Gastroesophageal sphincter (tissue), 4 donors: ENCODE measurements around the gene PRKCZ. TPM values are rescaled to one million over a fixed set of nuclear protein-coding genes. Genes with fewer than 3 reads are reported as not detected.

Experiments
- ATAC-seq: fragments of 150-250 bp; one replicate; pipeline ENCODE4 v1.9.1; 2016; ENCODE audit warnings: mild to moderate bottlenecking, moderate library complexity
- H3K27ac ChIP-seq, 4 donors: fragments of 200-600 bp; sonication (generic) in 3 of 4; 1 replicate in 3 of 4; 2 replicates in 1 of 4; pipeline ENCODE4 v1.5.1; 2016 to 2019
- H3K27me3 ChIP-seq: fragments of 200-600 bp; sonication (generic); one replicate; pipeline ENCODE4 v1.5.1; 2019
- H3K36me3 ChIP-seq, 2 donors: fragments of 200-600 bp; sonication (generic); one replicate each; pipeline ENCODE4 v1.5.1; 2019; ENCODE audit warnings: control low read depth in 1 of 2
- H3K4me1 ChIP-seq, 3 donors: fragments of 200-600 bp; sonication (generic); 1 replicate in 2 of 3; 2 replicates in 1 of 3; pipeline ENCODE4 v1.5.1; 2016 to 2019; ENCODE audit warnings: control low read depth in 2 of 3
- H3K4me3 ChIP-seq, 2 donors: fragments of 200-600 bp; sonication (generic); one replicate each; pipeline ENCODE4 v1.5.1; 2019; ENCODE audit warnings: mild to moderate bottlenecking in 1 of 2, moderate library complexity in 1 of 2
- H3K9me3 ChIP-seq, 3 donors: fragments of 200-600 bp; sonication (generic); one replicate each; pipeline ENCODE4 v1.5.1; 2017 to 2019; ENCODE audit warnings: control low read depth in 2 of 3
- EP300 ChIP-seq: sonication (generic); formaldehyde crosslinking; IDR thresholded peaks from one replicate; pipeline ENCODE4 v1.6.1; 2017; ENCODE audit warnings: antibody characterized with exemption, mild to moderate bottlenecking
- POLR2A ChIP-seq, 2 donors: fragments of 450-650 bp; IDR thresholded peaks; one replicate each; pipeline ENCODE4 v1.6.1; 2017; ENCODE audit warnings: antibody characterized with exemption in 2 of 2, mild to moderate bottlenecking in 2 of 2, moderate library complexity in 1 of 2
- POLR2AphosphoS5 ChIP-seq: sonication (generic); formaldehyde crosslinking; IDR thresholded peaks from one replicate; pipeline ENCODE4 v1.6.1; 2017; ENCODE audit warnings: antibody characterized with exemption
- WGBS, 2 donors: methylation state at CpG; one replicate each; pipeline ENCODE4 v1.1.5; 2018; ENCODE audit warnings: low coverage in 1 of 2; 5-methylcytosine and 5-hydroxymethylcytosine counted together
- total RNA-seq, 4 donors: library from RNA; depleted of rRNA; stranded (reverse); fragments of >200 nt; gene quantifications; one replicate each; pipeline ENCODE4 v1.1.0, GENCODE V29; 2016
- TF ChIP-seq, protein P1 (sequence below), 4 experiments: fragments of 200-600 bp in 2 of 4; fragments of 450-650 bp in 2 of 4; sonication (generic) in 1 of 4; IDR thresholded peaks; one replicate each; pipeline ENCODE4 v1.5.1; 2017 to 2019; ENCODE audit warnings: antibody characterized with exemption in 4 of 4, mild to moderate bottlenecking in 2 of 4, moderate library complexity in 2 of 4

PRKCZ gene
- total RNA-seq, 4 donors from 2014 or later, result 2.4 to 3.8 (median 2.9) TPM

DNA sequence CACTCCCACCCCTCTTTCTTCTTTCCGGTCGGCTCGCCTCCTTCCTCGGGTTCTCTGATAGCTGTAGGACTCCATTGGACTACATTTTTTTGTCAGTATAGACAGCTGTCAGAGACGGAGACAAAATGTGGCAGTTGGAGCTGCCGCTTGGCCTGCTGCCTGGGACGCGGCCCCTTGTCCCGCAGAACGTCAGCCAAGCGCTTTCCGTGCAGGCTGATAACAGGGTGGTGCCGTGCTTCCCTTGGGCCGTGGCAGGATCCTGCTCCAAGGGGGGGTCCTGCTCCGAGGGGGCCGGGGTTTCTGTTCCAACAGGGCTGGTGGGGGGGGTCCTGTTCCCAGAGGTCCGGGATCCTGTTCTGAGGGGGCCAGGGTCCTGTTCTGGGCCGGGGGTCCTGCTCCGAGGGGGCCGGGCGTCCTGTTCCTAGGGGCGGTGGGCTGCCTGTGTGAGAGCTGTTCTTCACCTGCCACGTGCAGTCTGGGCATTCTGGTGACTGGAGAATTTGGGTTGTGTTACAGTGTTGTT lies 182.8 kb downstream of the PRKCZ start:
- Histone ChIP-seq H3K27ac (peak overlapping the region; percentile 52 to 93 (median 90)), H3K4me1 (peaks cover 6 to 87% (median 55%) of the 10 kb centered on the region in 3 donors), H3K4me3 (peak overlapping the region; percentile 49 to 83), H3K27me3 (no peaks in the 10 kb centered on the region), H3K9me3 (no peaks in the 10 kb centered on the region), H3K36me3 (no peaks in the 10 kb centered on the region)
- ATAC-seq, result no peak
- WGBS, 2 donors, result 0% methylated on average over 2 of the region's 23 CpGs; no CpG with 5 or more reads in 1 of the 2 donors
- TF ChIP-seq POLR2AphosphoS5 (no peak), POLR2A (IDR thresholded peaks at IDR 0.05) (no peak), EP300 (no peak)
- TF ChIP-seq, protein P1, sequence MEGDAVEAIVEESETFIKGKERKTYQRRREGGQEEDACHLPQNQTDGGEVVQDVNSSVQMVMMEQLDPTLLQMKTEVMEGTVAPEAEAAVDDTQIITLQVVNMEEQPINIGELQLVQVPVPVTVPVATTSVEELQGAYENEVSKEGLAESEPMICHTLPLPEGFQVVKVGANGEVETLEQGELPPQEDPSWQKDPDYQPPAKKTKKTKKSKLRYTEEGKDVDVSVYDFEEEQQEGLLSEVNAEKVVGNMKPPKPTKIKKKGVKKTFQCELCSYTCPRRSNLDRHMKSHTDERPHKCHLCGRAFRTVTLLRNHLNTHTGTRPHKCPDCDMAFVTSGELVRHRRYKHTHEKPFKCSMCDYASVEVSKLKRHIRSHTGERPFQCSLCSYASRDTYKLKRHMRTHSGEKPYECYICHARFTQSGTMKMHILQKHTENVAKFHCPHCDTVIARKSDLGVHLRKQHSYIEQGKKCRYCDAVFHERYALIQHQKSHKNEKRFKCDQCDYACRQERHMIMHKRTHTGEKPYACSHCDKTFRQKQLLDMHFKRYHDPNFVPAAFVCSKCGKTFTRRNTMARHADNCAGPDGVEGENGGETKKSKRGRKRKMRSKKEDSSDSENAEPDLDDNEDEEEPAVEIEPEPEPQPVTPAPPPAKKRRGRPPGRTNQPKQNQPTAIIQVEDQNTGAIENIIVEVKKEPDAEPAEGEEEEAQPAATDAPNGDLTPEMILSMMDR (IDR thresholded peaks at IDR 0.05), result no peak

DNA sequence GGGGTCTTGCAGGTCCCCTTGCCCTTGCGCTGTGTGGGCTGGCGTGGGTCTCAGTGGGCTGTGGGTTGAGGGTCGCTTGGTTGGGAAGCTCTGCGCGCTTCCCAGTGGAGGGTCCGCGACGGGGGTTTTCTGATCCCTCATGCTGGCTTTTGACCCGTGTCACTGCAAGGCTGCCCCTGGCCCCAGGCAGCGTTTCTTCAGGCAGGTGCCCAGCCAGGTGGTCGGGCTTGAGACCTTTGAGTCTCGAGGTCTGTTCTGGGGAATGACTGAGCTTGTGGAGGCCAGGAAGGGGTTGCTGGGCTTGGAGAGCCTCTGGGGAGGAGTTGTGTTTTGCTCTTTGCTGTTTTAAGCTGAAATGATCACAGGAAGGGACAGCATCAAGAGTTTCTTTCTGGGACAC lies 183.3 kb downstream of the PRKCZ start:
- H3K27me3 ChIP-seq, result no peaks in the 10 kb centered on the region
- peak overlapping the region; percentile 20 to 83 for H3K4me3 ChIP-seq
- ATAC-seq, result no peak
- TF ChIP-seq POLR2A (IDR thresholded peaks at IDR 0.05) (no peak), POLR2AphosphoS5 (no peak), EP300 (no peak)
- TF ChIP-seq, protein P1 (IDR thresholded peaks at IDR 0.05), result no peak
- no peaks in the 10 kb centered on the region for H3K9me3 ChIP-seq
- H3K36me3 ChIP-seq, result no peaks in the 10 kb centered on the region
- H3K27ac ChIP-seq, result peak overlapping the region; percentile 52 to 93 (median 90)
- WGBS, 2 donors, result no CpG with 5 or more reads among the region's 12 CpGs
- H3K4me1 ChIP-seq, result peaks cover 10 to 92% (median 60%) of the 10 kb centered on the region in 3 donors

DNA sequence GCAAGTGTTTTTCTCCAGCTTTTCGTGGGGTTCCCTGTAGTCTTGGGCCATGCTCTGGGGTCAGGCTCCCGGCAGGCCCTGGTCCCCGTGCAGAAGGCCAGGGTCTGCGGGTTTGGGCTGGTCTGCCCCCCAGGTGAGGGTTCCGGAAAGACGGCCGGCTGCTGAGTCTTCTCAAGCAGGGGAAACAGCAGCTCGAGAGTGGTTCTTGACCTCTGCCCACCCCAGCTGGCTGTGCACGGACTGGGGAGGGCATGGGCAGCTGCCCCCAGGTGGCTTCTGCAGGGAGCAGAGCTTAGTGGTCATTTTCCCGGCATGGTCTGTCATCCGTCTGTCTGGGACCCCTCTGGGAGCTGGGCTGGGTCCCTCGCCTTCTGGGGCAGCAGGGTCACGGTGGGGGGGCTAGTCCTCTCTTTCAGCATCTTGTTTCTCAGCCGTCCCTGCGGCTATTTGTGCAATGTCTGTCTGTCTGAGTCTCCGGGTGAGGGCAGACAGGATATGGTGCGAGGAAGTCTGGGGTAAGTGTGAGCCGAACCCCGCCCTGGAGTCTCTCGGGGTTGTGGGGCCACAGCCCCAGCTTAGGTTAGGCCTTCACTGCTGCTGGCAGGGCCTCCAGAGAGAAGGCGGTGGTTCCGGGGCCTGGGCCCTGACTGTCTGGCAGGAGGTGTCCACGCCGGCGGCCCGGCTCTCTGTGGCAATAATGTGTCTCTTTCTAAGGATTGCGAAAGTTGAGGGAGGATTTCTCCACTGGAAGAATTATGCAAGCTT lies 184.0 kb downstream of the PRKCZ start:
- Histone ChIP-seq H3K36me3 (no peaks in the 10 kb centered on the region), H3K4me3 (peak overlapping the region; percentile 20 to 83), H3K4me1 (peaks cover 10 to 99% (median 67%) of the 10 kb centered on the region in 3 donors), H3K27me3 (no peaks in the 10 kb centered on the region), H3K9me3 (no peaks in the 10 kb centered on the region), H3K27ac (peak overlapping the region; percentile 67 to 93 (median 90))
- 2% methylated on average over 6 to 7 of the region's 27 CpGs for whole genome bisulfite sequencing, 2 donors
- TF ChIP-seq POLR2AphosphoS5 (peak; percentile 94), EP300 (no peak), POLR2A (IDR thresholded peaks at IDR 0.05) (peak in 1 of 2 donors; percentile 21)
- TF ChIP-seq, protein P1 (IDR thresholded peaks at IDR 0.05), result peak in 1 of 4 experiments; percentile 8
- peak; percentile 85 for ATAC-seq

DNA sequence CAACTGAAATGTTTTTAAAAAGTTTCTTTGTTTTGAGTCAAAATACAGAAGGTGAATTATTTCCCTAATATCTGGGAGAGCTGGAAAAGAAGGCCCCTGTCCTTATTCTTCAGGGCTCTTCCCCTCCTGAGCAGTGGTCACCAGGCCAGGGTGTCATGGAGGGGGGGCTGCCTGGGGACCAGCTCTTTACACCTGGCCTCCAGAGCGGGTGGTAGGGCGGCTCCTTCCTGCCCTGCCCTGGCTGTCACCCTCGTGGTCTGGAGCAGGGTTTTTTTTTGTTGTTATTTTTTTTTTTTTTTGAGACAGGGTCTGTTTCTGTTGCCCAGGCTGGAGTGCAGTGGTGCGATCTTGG lies 184.5 kb downstream of the PRKCZ start:
- H3K27me3 ChIP-seq, result no peaks in the 10 kb centered on the region
- ATAC-seq, result peak; percentile 15
- 24 to 50% methylated on average over 2 to 4 of the region's 4 CpGs for WGBS, 2 donors
- peak overlapping the region in 1 of 2 donors; percentile 83 for H3K4me3 ChIP-seq
- H3K36me3 ChIP-seq, result no peaks in the 10 kb centered on the region
- peaks cover 13 to 100% (median 73%) of the 10 kb centered on the region in 3 donors for H3K4me1 ChIP-seq
- TF ChIP-seq EP300, result no peak
- TF ChIP-seq, protein P1 (IDR thresholded peaks at IDR 0.05), result no peak
- TF ChIP-seq POLR2A (IDR thresholded peaks at IDR 0.05), result no peak
- no peak for TF ChIP-seq POLR2AphosphoS5
- peak overlapping the region; percentile 67 to 93 (median 90) for H3K27ac ChIP-seq
- H3K9me3 ChIP-seq, result no peaks in the 10 kb centered on the region

Other genes starting within 250 kb of the PRKCZ start
- 100 to 1,000 TPM; 129 to 175 (median 136) TPM for gene GNB1, start 159.3 kb upstream of the PRKCZ start, total RNA-seq
- gene CALML6, start 135.2 kb upstream of the PRKCZ start, total RNA-seq, result under 1 TPM in 2 of 4 donors, not detected in 2; 0.40 to 0.47 TPM
- gene TMEM52, start 131.1 kb upstream of the PRKCZ start, total RNA-seq, result 1 to 10 TPM in 3 of 4 donors, under 1 TPM in 1; 0.40 to 3.1 (median 1.8) TPM
- under 1 TPM in 1 of 4 donors, not detected in 3; 0.12 TPM for gene CFAP74, start 46.6 kb upstream of the PRKCZ start, total RNA-seq
- under 1 TPM in 1 of 4 donors, not detected in 3; 0.73 TPM for gene GABRD, start 31.1 kb upstream of the PRKCZ start, total RNA-seq
- 10 to 100 TPM; 25.8 to 51.1 (median 43.3) TPM for gene FAAP20, start 144.4 kb downstream of the PRKCZ start, total RNA-seq
- gene SKI, start 177.9 kb downstream of the PRKCZ start, total RNA-seq, result 100 to 1,000 TPM in 1 of 4 donors, 10 to 100 TPM in 3; 60.2 to 157 (median 79.0) TPM